Measurements from ENCODE around the gene B3GAT2. TPM values are rescaled to one million over a fixed set of nuclear protein-coding genes. Genes with fewer than 3 reads are reported as not detected.

Gene B3GAT2
- total and polyA plus RNA-seq, 9 donors = 0.04 to 0.15 (median 0.05) TPM; not detected in 6

DNA sequence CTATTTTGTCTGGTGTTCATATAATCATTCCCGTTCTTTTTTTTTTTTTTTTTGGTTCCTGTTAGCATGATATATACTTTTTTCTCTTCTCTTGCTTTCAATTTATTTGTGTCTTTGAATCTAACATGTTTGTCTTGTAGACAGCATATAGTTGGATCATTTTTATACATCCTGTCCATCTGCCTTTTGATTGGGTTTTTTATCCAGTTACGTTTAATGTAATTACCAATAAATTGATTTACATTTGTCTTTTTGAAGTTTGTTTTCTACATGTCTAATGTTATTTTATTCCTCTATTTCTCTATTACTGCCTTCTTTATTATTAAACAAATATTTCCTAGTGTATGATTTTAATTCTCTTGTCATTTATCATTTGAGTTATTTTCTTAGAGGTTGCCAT, 84.4 kb downstream of the B3GAT2 start:
- no peaks in the 10 kb centered on the region for H3K36me3 ChIP-seq
- 97 to 99% (median 98%) methylated on average over 2 of the region's 2 CpGs for WGBS, 3 donors
- TF ChIP-seq, protein P1, sequence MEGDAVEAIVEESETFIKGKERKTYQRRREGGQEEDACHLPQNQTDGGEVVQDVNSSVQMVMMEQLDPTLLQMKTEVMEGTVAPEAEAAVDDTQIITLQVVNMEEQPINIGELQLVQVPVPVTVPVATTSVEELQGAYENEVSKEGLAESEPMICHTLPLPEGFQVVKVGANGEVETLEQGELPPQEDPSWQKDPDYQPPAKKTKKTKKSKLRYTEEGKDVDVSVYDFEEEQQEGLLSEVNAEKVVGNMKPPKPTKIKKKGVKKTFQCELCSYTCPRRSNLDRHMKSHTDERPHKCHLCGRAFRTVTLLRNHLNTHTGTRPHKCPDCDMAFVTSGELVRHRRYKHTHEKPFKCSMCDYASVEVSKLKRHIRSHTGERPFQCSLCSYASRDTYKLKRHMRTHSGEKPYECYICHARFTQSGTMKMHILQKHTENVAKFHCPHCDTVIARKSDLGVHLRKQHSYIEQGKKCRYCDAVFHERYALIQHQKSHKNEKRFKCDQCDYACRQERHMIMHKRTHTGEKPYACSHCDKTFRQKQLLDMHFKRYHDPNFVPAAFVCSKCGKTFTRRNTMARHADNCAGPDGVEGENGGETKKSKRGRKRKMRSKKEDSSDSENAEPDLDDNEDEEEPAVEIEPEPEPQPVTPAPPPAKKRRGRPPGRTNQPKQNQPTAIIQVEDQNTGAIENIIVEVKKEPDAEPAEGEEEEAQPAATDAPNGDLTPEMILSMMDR (IDR thresholded peaks at IDR 0.05) = no peak
- TF ChIP-seq EP300 (IDR thresholded peaks at IDR 0.05) = no peak
- no peak for TF ChIP-seq POLR2A (IDR thresholded peaks at IDR 0.05)
- H3K27ac ChIP-seq = no peak overlapping the region
- DNase-seq = no peak
- no peaks in the 10 kb centered on the region for H3K27me3 ChIP-seq
- intact Hi-C loops (cut with DNase I) = no loop called here
- no peak overlapping the region for H3K4me3 ChIP-seq
- no peaks in the 10 kb centered on the region for H3K4me1 ChIP-seq (ENCODE audit: insufficient read depth)
- no peaks in the 10 kb centered on the region for H3K9me3 ChIP-seq

DNA sequence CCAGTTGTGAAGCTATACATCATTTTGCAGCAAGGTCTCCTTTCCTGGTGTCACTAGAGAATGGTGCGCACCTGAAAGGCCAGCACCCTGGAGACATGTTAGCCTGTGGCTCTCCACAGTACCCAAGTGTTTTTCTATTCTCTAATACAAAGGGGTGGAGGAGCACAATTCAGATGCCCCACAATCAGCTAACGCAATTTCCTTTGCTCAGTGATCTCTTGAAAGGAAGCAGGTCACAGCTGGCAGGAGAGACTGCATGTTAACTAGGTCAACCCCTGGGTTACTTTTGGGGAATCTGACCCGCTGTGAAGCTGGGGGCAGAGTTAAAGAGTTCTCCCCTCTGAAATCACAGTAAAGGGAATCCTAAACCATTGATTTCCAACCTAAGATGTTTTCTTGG, 92.5 kb downstream of the B3GAT2 start:
- H3K9me3 ChIP-seq = no peaks in the 10 kb centered on the region
- intact Hi-C loops (cut with DNase I) = no loop called here
- no peaks in the 10 kb centered on the region for H3K36me3 ChIP-seq
- 82 to 86% (median 85%) methylated on average over 3 of the region's 3 CpGs for WGBS, 3 donors
- H3K4me3 ChIP-seq = no peak overlapping the region
- H3K4me1 ChIP-seq (ENCODE audit: insufficient read depth) = no peaks in the 10 kb centered on the region
- no peak for DNase-seq
- no peak overlapping the region for H3K27ac ChIP-seq
- no peaks in the 10 kb centered on the region for H3K27me3 ChIP-seq
- TF ChIP-seq EP300 (IDR thresholded peaks at IDR 0.05) (no peak), POLR2A (IDR thresholded peaks at IDR 0.05) (no peak)
- TF ChIP-seq, protein P1 (IDR thresholded peaks at IDR 0.05) = no peak

DNA sequence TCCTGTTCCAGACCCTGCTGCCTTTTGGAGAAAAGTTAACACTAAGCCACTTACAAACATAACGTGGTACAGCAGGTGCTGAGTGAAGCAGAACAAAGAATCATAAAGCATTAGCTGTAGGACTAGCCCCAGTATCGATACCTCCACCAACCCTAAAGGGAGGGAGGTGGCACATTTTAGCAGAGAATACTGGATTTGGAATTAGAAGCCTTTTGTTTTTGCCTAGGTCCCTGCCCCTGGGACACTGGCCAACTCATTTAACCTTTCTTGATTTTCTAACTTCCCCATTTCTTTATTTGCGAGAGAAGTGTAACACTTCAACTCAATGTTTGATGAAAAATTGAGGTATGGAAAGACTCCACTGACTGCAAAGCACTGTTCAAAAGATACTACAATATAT, 93.5 kb downstream of the B3GAT2 start:
- no peak for DNase-seq
- H3K9me3 ChIP-seq = no peaks in the 10 kb centered on the region
- 80 to 91% (median 80%) methylated on average over 3 of the region's 3 CpGs for WGBS, 3 donors
- TF ChIP-seq, protein P1 (IDR thresholded peaks at IDR 0.05) = no peak
- no peak for TF ChIP-seq EP300 (IDR thresholded peaks at IDR 0.05)
- TF ChIP-seq POLR2A (IDR thresholded peaks at IDR 0.05) = no peak
- intact Hi-C loops (cut with DNase I) = no loop called here
- H3K36me3 ChIP-seq = no peaks in the 10 kb centered on the region
- no peaks in the 10 kb centered on the region for H3K4me1 ChIP-seq (ENCODE audit: insufficient read depth)
- no peak overlapping the region for H3K4me3 ChIP-seq
- H3K27me3 ChIP-seq = no peaks in the 10 kb centered on the region
- no peak overlapping the region for H3K27ac ChIP-seq

DNA sequence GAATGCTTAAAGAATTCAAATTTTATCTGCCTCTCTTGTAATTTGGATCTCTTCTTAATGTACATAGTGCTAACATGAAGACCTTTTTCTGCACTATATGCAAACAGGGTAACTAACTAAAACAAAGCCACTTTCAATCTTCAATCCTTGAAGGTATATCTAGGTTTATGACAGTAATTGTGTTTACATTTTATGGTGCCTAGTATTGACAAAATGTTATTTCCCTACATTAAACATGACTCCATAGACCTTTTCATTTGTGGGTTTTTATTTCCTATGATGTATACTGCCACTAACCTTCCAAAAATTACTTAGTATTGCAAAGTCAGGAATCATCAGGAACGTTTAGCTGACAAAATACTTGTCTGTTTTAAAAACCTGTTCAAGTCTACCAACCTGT, 95.9 kb downstream of the B3GAT2 start:
- WGBS, 3 donors = 79 to 83% (median 81%) methylated on average over 1 of the region's 1 CpG
- TF ChIP-seq EP300 (IDR thresholded peaks at IDR 0.05) (no peak), POLR2A (IDR thresholded peaks at IDR 0.05) (no peak)
- TF ChIP-seq, protein P1 (IDR thresholded peaks at IDR 0.05) = no peak
- no peaks in the 10 kb centered on the region for H3K27me3 ChIP-seq
- H3K27ac ChIP-seq = no peak overlapping the region
- H3K4me3 ChIP-seq = no peak overlapping the region
- intact Hi-C loops (cut with DNase I) = no loop called here
- H3K4me1 ChIP-seq (ENCODE audit: insufficient read depth) = no peaks in the 10 kb centered on the region
- no peaks in the 10 kb centered on the region for H3K9me3 ChIP-seq
- DNase-seq = no peak
- H3K36me3 ChIP-seq = no peaks in the 10 kb centered on the region

DNA sequence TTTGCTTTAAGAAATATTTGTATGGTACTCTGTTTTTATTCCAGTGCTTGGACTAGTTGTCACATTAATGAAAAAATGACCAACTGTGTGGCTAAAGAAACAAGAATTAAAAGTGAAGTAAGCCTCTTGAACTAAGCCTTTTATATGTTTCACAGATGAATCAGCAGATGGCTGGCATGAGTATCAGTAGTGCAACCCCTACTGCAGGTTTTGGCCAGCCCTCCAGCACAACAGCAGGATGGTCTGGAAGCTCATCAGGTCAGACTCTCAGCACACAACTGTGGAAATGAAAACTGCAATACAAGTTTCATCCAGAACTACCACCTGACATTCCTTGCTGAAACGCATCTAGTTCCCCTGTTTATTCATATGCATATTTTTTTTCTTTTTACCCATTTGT, 96.8 kb downstream of the B3GAT2 start:
- intact Hi-C loops (cut with DNase I) = no loop called here
- H3K27me3 ChIP-seq = no peaks in the 10 kb centered on the region
- TF ChIP-seq, protein P1 (IDR thresholded peaks at IDR 0.05) = no peak
- TF ChIP-seq POLR2A (IDR thresholded peaks at IDR 0.05) = no peak
- no peak for TF ChIP-seq EP300 (IDR thresholded peaks at IDR 0.05)
- H3K27ac ChIP-seq = no peak overlapping the region
- no peaks in the 10 kb centered on the region for H3K9me3 ChIP-seq
- WGBS, 3 donors = 65 to 75% (median 72%) methylated on average over 1 of the region's 1 CpG
- H3K4me3 ChIP-seq = no peak overlapping the region
- no peaks in the 10 kb centered on the region for H3K36me3 ChIP-seq
- no peak for DNase-seq
- no peaks in the 10 kb centered on the region for H3K4me1 ChIP-seq (ENCODE audit: insufficient read depth)
